NT2/D1 (cell line): Measurements from ENCODE around the gene LDLRAD4.

Experiments
- DNase-seq: peaks from one replicate; pipeline ENCODE4 v3.0.0-alpha.2; 2011; ENCODE audit warnings: low read depth, low spot score
- H3K27me3 ChIP-seq: 2 replicates; pipeline ENCODE4 v1.6.0; 2011; ENCODE audit warnings: mild to moderate bottlenecking; ENCODE audit not compliant: insufficient read length, insufficient read depth
- H3K36me3 ChIP-seq: 2 replicates; pipeline ENCODE4 v1.6.1; 2011; ENCODE audit warnings: mild to moderate bottlenecking, low read length, mixed read lengths; ENCODE audit not compliant: insufficient read depth, insufficient read length
- H3K4me1 ChIP-seq: 2 replicates; pipeline ENCODE4 v1.5.1; 2011; ENCODE audit not compliant: insufficient read depth, insufficient read length
- H3K4me3 ChIP-seq: 2 replicates; pipeline ENCODE4 v1.5.1; 2011; ENCODE audit warnings: low read depth; ENCODE audit not compliant: insufficient read length
- H3K9ac ChIP-seq: 2 replicates; pipeline ENCODE4 v1.6.0; 2011; ENCODE audit warnings: low read depth; ENCODE audit not compliant: insufficient read length
- H3K9me3 ChIP-seq: 2 replicates; pipeline ENCODE4 v1.5.1; 2011; ENCODE audit warnings: mild to moderate bottlenecking, low read length; ENCODE audit not compliant: insufficient read depth
- SUZ12 ChIP-seq: IDR thresholded peaks from 2 replicates; pipeline ENCODE4 v1.6.1; 2011; ENCODE audit not compliant: insufficient read length, insufficient read depth; ENCODE audit errors: extremely low read depth
- YY1 ChIP-seq: IDR thresholded peaks from 2 replicates; pipeline ENCODE4 v1.6.1; 2011; ENCODE audit not compliant: insufficient read length, insufficient read depth
- ZNF274 ChIP-seq: IDR thresholded peaks from 2 replicates; pipeline ENCODE4 v1.6.1; 2011; ENCODE audit warnings: mild to moderate bottlenecking, low read depth, low read length

The LDLRAD4 gene

DNA sequence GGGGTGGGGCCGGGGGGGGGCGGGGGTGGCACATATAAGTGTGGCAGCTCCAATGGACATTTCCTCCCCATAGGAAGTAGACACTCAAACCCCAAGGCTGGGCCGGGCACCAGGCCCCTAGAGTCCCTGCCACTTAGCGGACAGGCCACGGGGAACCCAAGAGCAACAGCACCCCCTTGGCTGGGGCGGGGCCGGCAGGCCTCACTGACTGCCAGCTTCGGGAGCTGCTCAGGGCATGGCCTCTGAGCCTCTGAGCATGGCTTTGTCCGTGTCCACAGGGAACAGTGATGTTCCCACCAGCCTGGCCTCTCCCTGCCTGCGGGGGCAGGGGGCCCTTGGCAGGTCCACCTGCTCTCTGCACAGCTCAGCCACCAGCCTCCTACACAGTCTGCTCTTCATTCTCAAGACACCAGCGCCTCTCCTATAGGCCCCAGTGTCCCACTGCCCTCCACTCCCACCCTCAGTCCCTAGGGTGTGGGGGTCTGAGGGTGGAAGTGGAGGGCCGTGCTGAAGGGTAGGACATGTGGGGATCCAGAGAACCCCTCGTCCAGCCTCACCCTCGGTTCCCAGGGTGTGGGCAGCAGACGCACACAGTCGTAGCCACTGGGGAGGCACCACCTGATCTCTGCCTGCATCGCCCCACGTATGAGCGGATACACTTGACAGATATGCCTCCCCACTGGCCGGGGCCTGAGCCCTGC, 401.1 kb downstream of the LDLRAD4 start:
- Histone ChIP-seq H3K4me1 (peaks cover 7% of the 10 kb centered on the region), H3K9me3 (no peaks in the 10 kb centered on the region), H3K36me3 (no peaks in the 10 kb centered on the region), H3K4me3 (no peak overlapping the region), H3K27me3 (no peaks in the 10 kb centered on the region), H3K9ac (no peak overlapping the region)
- TF ChIP-seq SUZ12 (no peak), YY1 (no peak), ZNF274 (no peak)
- no peak for DNase-seq

DNA sequence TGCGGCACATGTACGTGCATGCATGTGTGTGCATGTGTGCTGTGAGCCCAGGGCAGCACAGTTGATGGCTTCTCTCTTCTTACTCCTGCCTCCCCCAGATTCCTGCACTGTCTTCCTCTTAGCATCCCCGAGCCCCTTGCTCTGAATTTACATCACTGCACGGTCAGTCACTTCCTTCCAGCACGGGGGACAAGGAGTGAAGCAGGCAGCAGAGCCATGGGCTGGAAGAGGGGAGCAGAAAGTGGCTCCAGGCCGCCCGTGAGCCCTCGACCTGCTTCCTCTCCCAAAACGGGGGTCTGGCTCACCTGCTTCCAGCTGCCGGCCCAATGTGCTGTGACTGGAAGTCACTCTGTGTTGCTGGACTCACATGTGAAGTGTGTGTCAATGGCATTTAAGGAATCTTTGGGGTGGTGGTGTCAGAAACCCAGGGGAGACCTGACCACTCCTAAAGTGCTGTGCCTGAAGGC, 401.7 kb downstream of the LDLRAD4 start:
- Histone ChIP-seq H3K4me3 (no peak overlapping the region), H3K9ac (no peak overlapping the region), H3K9me3 (no peaks in the 10 kb centered on the region), H3K36me3 (no peaks in the 10 kb centered on the region), H3K27me3 (no peaks in the 10 kb centered on the region), H3K4me1 (peaks cover 9% of the 10 kb centered on the region)
- DNase-seq, result no peak
- no peak for TF ChIP-seq SUZ12
- no peak for TF ChIP-seq ZNF274
- no peak for TF ChIP-seq YY1

DNA sequence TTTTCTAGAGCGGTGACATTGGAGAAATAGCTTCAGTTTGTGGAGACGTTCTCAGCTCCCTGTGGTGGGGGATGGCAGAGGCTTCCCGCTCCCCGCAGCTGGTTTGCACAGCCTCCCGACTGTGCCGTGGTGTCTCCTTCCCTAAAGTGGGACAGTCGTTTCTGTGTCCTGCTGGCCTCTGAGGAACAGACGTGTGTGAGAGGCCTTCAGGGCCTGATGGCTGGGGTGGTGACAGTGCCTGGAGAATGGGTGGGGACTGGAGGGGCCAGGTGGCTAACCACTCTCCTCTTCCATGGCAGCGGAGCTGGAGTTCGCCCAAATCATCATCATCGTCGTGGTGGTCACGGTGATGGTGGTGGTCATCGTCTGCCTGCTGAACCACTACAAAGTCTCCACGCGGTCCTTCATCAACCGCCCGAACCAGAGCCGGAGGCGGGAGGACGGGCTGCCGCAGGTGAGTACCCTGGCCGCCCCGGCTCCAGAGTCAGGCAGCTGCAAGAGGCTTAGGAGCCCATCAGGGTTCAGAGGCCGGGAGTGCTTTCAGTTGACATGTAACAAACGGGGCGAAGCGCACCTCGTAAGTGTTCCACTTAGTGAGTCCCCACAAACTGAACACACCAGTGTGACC, 402.4 kb downstream of the LDLRAD4 start:
- H3K4me3 ChIP-seq, result no peak overlapping the region
- no peaks in the 10 kb centered on the region for H3K9me3 ChIP-seq
- no peak for DNase-seq
- H3K9ac ChIP-seq, result no peak overlapping the region
- no peaks in the 10 kb centered on the region for H3K36me3 ChIP-seq
- no peak for TF ChIP-seq YY1
- TF ChIP-seq SUZ12, result no peak
- TF ChIP-seq ZNF274, result no peak
- H3K27me3 ChIP-seq, result no peaks in the 10 kb centered on the region
- peaks cover 9% of the 10 kb centered on the region for H3K4me1 ChIP-seq

DNA sequence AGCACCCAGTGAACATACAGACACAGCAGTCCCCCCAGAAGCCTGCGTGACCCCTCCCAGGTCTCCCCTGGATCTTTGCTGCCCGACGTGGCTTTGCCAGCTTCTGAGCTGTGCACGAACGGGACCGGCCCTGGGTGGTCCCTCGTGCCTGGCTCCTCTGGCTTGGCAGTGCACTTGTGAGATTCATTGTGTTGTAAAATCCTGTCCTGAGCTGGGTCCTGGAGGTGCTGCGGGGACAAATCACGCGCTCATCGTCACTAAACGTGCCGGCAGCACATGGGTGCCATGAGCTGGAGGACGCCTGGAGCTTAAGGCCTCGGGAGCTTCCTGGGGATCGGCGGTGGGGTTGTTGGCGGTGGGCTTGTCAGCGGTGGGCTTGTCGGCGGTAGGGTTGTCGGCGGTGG, 402.9 kb downstream of the LDLRAD4 start:
- no peaks in the 10 kb centered on the region for H3K36me3 ChIP-seq
- no peak overlapping the region for H3K4me3 ChIP-seq
- DNase-seq, result no peak
- H3K9ac ChIP-seq, result no peak overlapping the region
- TF ChIP-seq ZNF274 (no peak), YY1 (no peak), SUZ12 (no peak)
- peaks cover 9% of the 10 kb centered on the region for H3K4me1 ChIP-seq
- no peaks in the 10 kb centered on the region for H3K9me3 ChIP-seq
- no peaks in the 10 kb centered on the region for H3K27me3 ChIP-seq

DNA sequence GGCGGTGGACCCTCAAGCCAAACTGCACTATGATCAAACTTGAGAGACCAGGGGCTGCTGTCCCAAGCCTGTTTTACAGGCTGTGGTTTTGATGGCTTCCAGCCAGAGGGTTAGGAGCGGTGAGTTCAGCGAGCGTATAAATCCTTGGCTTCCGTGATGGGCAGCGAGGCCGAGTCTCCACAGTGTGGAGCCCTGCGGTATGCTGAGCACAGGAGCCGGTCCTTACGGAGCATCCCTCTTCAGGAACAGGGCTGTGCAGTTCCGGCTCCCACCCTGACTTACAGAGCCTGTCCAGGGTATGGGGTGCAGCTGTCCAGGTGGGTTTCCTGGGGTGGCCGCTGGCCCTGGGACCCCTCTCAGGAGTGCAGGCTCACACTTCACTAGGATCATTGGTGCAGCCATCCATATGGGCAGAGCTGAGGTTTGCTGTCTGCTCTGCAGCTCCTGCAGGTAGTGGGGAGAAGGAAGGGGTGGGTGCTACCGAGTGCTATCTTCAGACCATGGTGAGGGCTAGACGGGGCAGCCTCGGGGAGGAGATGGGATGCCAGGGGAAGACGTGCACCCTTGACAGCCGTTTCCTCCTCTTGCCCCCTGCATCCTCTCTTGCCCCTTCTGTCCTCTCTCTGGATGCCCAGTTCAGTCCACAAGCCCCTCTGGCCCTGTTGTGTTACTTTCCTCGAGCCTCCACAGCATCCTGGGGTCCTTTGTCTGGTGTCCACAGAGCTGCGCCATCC, 403.5 kb downstream of the LDLRAD4 start:
- no peak for DNase-seq
- Histone ChIP-seq H3K9me3 (no peaks in the 10 kb centered on the region), H3K27me3 (no peaks in the 10 kb centered on the region), H3K4me3 (no peak overlapping the region), H3K4me1 (peaks cover 9% of the 10 kb centered on the region), H3K36me3 (no peaks in the 10 kb centered on the region), H3K9ac (no peak overlapping the region)
- no peak for TF ChIP-seq ZNF274
- TF ChIP-seq SUZ12, result no peak
- no peak for TF ChIP-seq YY1

DNA sequence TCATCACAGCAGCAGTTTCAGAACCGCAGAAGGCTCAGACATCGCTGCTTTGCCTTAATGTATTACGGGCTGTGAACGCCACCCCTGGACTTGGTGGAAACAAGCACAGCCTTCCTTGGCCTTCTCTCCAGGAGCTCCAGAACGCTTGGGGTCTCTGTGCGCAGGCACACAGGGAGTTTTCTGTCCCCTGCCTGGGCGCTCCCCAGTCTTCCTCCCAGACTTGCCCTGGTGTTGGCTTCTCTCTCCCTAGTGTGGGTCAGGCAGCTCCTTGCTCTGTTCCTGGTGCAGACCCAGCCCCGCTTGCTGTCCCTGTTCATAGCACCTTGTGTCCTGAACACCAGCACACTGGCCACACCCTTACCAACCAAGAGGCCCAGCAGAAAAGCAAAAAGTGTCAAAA, 404.2 kb downstream of the LDLRAD4 start:
- H3K4me1 ChIP-seq, result peaks cover 11% of the 10 kb centered on the region
- TF ChIP-seq SUZ12 (no peak), YY1 (no peak), ZNF274 (no peak)
- no peaks in the 10 kb centered on the region for H3K36me3 ChIP-seq
- no peaks in the 10 kb centered on the region for H3K27me3 ChIP-seq
- no peak overlapping the region for H3K9ac ChIP-seq
- H3K9me3 ChIP-seq, result no peaks in the 10 kb centered on the region
- H3K4me3 ChIP-seq, result no peak overlapping the region
- no peak for DNase-seq

DNA sequence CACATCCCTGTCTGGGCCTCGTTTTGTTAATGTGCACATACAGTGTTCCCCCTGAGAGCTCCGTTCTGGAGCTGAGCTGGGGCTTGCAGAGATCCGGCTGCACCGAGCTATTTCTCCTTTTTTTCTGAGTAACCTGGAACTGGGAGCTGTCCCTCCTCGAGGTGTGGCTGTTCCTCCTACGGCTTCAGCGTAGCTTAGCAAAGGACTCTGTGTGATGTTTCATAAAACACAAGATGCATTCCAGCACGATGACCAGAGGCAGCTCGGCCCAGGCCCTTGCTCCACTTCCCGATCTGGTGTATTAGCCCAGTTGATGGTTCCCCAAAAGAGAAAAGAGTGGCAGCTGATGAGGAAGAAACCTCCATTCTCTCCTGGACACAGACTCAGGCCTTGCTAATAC, 404.8 kb downstream of the LDLRAD4 start:
- Histone ChIP-seq H3K27me3 (no peaks in the 10 kb centered on the region), H3K4me1 (peaks cover 13% of the 10 kb centered on the region), H3K4me3 (no peak overlapping the region), H3K9me3 (no peaks in the 10 kb centered on the region), H3K9ac (no peak overlapping the region), H3K36me3 (no peaks in the 10 kb centered on the region)
- no peak for DNase-seq
- TF ChIP-seq YY1 (no peak), ZNF274 (no peak), SUZ12 (no peak)
